RWPE1 (cell line): ENCODE measurements around the gene TAGLN.

Source experiments
- CTCF ChIA-PET: fragments of 350-600 bp; sonication (Branson Sonifier 250); formaldehyde crosslinking; extraction: SDS; loops from one replicate; lab custom pipeline; 2021; lab: Yijun Ruan, JAX
- POLR2A ChIA-PET: fragments of 400-600 bp; formaldehyde crosslinking; extraction: SDS; loops from one replicate; lab custom pipeline; 2020; ENCODE audit warnings: antibody characterized with exemption; ENCODE audit not compliant: low non-redundant PET; lab: Yijun Ruan, JAX
- DNase-seq: peaks from one replicate; pipeline ENCODE4 v3.0.0; 2012; ENCODE audit warnings: low spot score
- H3K27ac ChIP-seq: fragments of 450-650 bp; 2 replicates; pipeline ENCODE4 v1.5.1; 2017
- CTCF ChIP-seq: fragments of 450-650 bp; conservative IDR thresholded peaks from 2 replicates; pipeline ENCODE4 v1.5.1; 2017; ENCODE audit warnings: low read depth, mild to moderate bottlenecking

TAGLN gene

GRCh38 chr11:117199053-117199915, at the start of gene TAGLN:
TAGLN (plus strand) TSS chr11:117199370; CDS start chr11:117203014, 3,644 bp downstream.
- ChIA-PET POLR2A (no interaction called here), CTCF (interaction anchor here (0.6 kb wide), 1 partner anchor 408 kb away, joined by 3 read pairs; the partner anchor contains the start of gene APOA5)
- peak; percentile 86 for DNase-seq
- no peak for TF ChIP-seq CTCF
- H3K27ac ChIP-seq, result peak within 1 kb of the TSS; percentile 63

GRCh38 chr11:117152066-117152465, 47.1 kb upstream of the TAGLN start:
- no peak overlapping the region for H3K27ac ChIP-seq
- TF ChIP-seq CTCF, result no peak
- ChIA-PET CTCF (no interaction called here), POLR2A (no interaction called here)
- no peak for DNase-seq

GRCh38 chr11:117154468-117154867, 44.7 kb upstream of the TAGLN start:
- POLR2A ChIA-PET, result no interaction called here

GRCh38 chr11:117157507-117157906, 41.7 kb upstream of the TAGLN start:
- no peak for DNase-seq
- H3K27ac ChIP-seq, result no peak overlapping the region
- no peak for TF ChIP-seq CTCF
- ChIA-PET POLR2A (no interaction called here), CTCF (no interaction called here)

More at GRCh38 chr11:117154468-117154867, 44.7 kb upstream of the TAGLN start:
- CTCF ChIA-PET, result interaction anchor here (0.7 kb wide), 2 partner anchors 64 to 404 kb away, joined by 3 read pairs; no protein-coding TSS in a partner anchor
- no peak for DNase-seq
- no peak for TF ChIP-seq CTCF
- no peak overlapping the region for H3K27ac ChIP-seq

- POLR2A ChIA-PET, result no interaction called here
- no peak for TF ChIP-seq CTCF
- CTCF ChIA-PET, result no interaction called here
- DNase-seq, result no peak
- no peak overlapping the region for H3K27ac ChIP-seq
Observed at GRCh38 chr11:117159892-117160291, 39.3 kb upstream of the TAGLN start.

- CTCF ChIA-PET, result interaction anchor here (0.6 kb wide), 1 partner anchor 224 kb away, joined by 3 read pairs; no protein-coding TSS in a partner anchor
Observed at GRCh38 chr11:117160826-117161225, 38.3 kb upstream of the TAGLN start.

More at GRCh38 chr11:117160826-117161225, 38.3 kb upstream of the TAGLN start:
- TF ChIP-seq CTCF, result no peak
- POLR2A ChIA-PET, result no interaction called here
- DNase-seq, result no peak
- H3K27ac ChIP-seq, result no peak overlapping the region
